Upper lobe of left lung (tissue), 6 donors: ENCODE results near the gene CHI3L1. TPM values are rescaled to one million over a fixed set of nuclear protein-coding genes. Genes with fewer than 3 reads are reported as not detected.

ENCODE experiments used
- ATAC-seq, 2 donors: fragments of 200-7000 bp; cut with Tn5 transposase; one replicate each; pipeline ENCODE4 v1.9.1; 2022; ENCODE audit warnings: mild to moderate bottlenecking in 2 of 2, moderate library complexity in 2 of 2; ENCODE audit not compliant: low FRiP score in 2 of 2
- DNase-seq, 2 donors: peaks; one replicate each; pipeline ENCODE4 v3.0.0-alpha.2; 2019 to 2020
- H3K27ac ChIP-seq, 4 donors: fragments of 200-600 bp; sonication (generic); one replicate each; pipeline ENCODE4 v1.5.1; 2016 to 2019
- H3K27me3 ChIP-seq, 4 donors: fragments of 200-600 bp; sonication (generic); one replicate each; pipeline ENCODE4 v1.5.1; 2017 to 2019
- H3K36me3 ChIP-seq, 4 donors: fragments of 200-600 bp; sonication (generic); one replicate each; pipeline ENCODE4 v1.5.1; 2016 to 2019
- H3K4me1 ChIP-seq, 4 donors: fragments of 200-600 bp; sonication (generic); one replicate each; pipeline ENCODE4 v1.5.1; 2018 to 2019
- H3K4me3 ChIP-seq, 4 donors: fragments of 200-600 bp; sonication (generic); one replicate each; pipeline ENCODE4 v1.5.1; 2017 to 2019; ENCODE audit warnings: mild to moderate bottlenecking in 2 of 4, moderate library complexity in 1 of 4
- H3K9me3 ChIP-seq, 4 donors: fragments of 200-600 bp; sonication (generic); one replicate each; pipeline ENCODE4 v1.5.1; 2018 to 2019
- CTCF ChIP-seq, 6 experiments: fragments of 450-650 bp in 4 of 6; fragments of 200-600 bp in 2 of 6; sonication (generic) in 2 of 6; IDR thresholded peaks; one replicate each; pipeline ENCODE4 v1.5.1; 2016 to 2019; ENCODE audit warnings: antibody characterized with exemption in 6 of 6
- EP300 ChIP-seq, 4 donors: sonication (generic); formaldehyde crosslinking; IDR thresholded peaks; one replicate each; pipeline ENCODE4 v1.5.1; 2017; ENCODE audit warnings: antibody characterized with exemption in 4 of 4, control low read depth in 2 of 4
- POLR2A ChIP-seq, 4 donors: fragments of 450-650 bp; IDR thresholded peaks; one replicate each; pipeline ENCODE4 v1.5.1; 2016 to 2017; ENCODE audit warnings: antibody characterized with exemption in 4 of 4, mild to moderate bottlenecking in 2 of 4
- POLR2AphosphoS5 ChIP-seq, 2 donors: sonication (generic); formaldehyde crosslinking; IDR thresholded peaks; one replicate each; pipeline ENCODE4 v1.5.1; 2017; ENCODE audit warnings: antibody characterized with exemption in 2 of 2
- WGBS, 2 donors: methylation state at CpG; one replicate each; pipeline ENCODE4 v1.1.5; 2017 to 2018; 5-methylcytosine and 5-hydroxymethylcytosine counted together
- total RNA-seq, 6 donors: library from RNA; depleted of rRNA in 4 of 6; stranded (reverse); fragments of >200 nt in 4 of 6; gene quantifications; one replicate each; pipeline versions ENCODE4 v1.1.0 to v1.2.1, GENCODE V29; 2016 to 2021
- donor health status: DM: no; HTN: no; CAD: no; lungs with moderate emphysema.
- donor health status: DM: no; HTN: yes; CAD: no; lungs with severe emphysema.

The CHI3L1 gene
- total RNA-seq, 6 donors from 2014 or later: 12.3 to 68.4 (median 52.4) TPM

GRCh38 chr1:203177470-203178039, 8.9 kb downstream of the CHI3L1 start:
- Histone ChIP-seq H3K4me3 (no peak overlapping the region), H3K36me3 (peaks cover 0 to 5% (median 0%) of the 10 kb centered on the region in 4 donors), H3K27me3 (no peaks in the 10 kb centered on the region), H3K4me1 (peaks cover 3 to 22% (median 15%) of the 10 kb centered on the region in 4 donors), H3K27ac (no peak overlapping the region), H3K9me3 (no peaks in the 10 kb centered on the region)
- no peak for TF ChIP-seq EP300 (IDR thresholded peaks at IDR 0.05)
- TF ChIP-seq POLR2AphosphoS5 (IDR thresholded peaks at IDR 0.05): no peak
- TF ChIP-seq POLR2A (IDR thresholded peaks at IDR 0.05): no peak
- no peak for TF ChIP-seq CTCF (IDR thresholded peaks at IDR 0.05)
- DNase-seq (no peak), ATAC-seq (no peak)
- 56 to 62% methylated on average over 7 to 9 of the region's 9 CpGs for whole genome bisulfite sequencing, 2 donors

GRCh38 chr1:203177036-203177405, 9.5 kb downstream of the CHI3L1 start:
- Histone ChIP-seq H3K9me3 (no peaks in the 10 kb centered on the region), H3K4me3 (no peak overlapping the region), H3K4me1 (peaks cover 3 to 19% (median 16%) of the 10 kb centered on the region in 4 donors), H3K27ac (no peak overlapping the region), H3K36me3 (peaks cover 0 to 5% (median 0%) of the 10 kb centered on the region in 4 donors), H3K27me3 (no peaks in the 10 kb centered on the region)
- ATAC-seq (no peak), DNase-seq (no peak)
- TF ChIP-seq CTCF (IDR thresholded peaks at IDR 0.05) (no peak), POLR2AphosphoS5 (IDR thresholded peaks at IDR 0.05) (no peak), EP300 (IDR thresholded peaks at IDR 0.05) (no peak), POLR2A (IDR thresholded peaks at IDR 0.05) (no peak)
- WGBS, 2 donors: 82 to 89% methylated on average over 6 of the region's 6 CpGs

GRCh38 chr1:203176273-203177035, 10.1 kb downstream of the CHI3L1 start:
- Histone ChIP-seq H3K9me3 (no peaks in the 10 kb centered on the region), H3K27ac (no peak overlapping the region), H3K4me3 (no peak overlapping the region), H3K27me3 (no peaks in the 10 kb centered on the region), H3K36me3 (peaks cover 0 to 5% (median 0%) of the 10 kb centered on the region in 4 donors), H3K4me1 (peaks cover 3 to 19% (median 16%) of the 10 kb centered on the region in 4 donors)
- TF ChIP-seq POLR2AphosphoS5 (IDR thresholded peaks at IDR 0.05) (peak in 1 of 2 donors; percentile 19), POLR2A (IDR thresholded peaks at IDR 0.05) (no peak)
- DNase-seq (no peak), ATAC-seq (no peak)
- WGBS, 2 donors: 88 to 97% methylated on average over 9 of the region's 9 CpGs

GRCh38 chr1:203175827-203176241, 10.7 kb downstream of the CHI3L1 start:
- peak in 1 of 2 donors; percentile 49 for ATAC-seq
- TF ChIP-seq CTCF (IDR thresholded peaks at IDR 0.05) (no peak), POLR2AphosphoS5 (IDR thresholded peaks at IDR 0.05) (peak in 1 of 2 donors; percentile 37)
- peaks cover 3 to 19% (median 16%) of the 10 kb centered on the region in 4 donors for H3K4me1 ChIP-seq
- no peak overlapping the region for H3K27ac ChIP-seq
- peaks cover 0 to 5% (median 0%) of the 10 kb centered on the region in 4 donors for H3K36me3 ChIP-seq
- no peaks in the 10 kb centered on the region for H3K27me3 ChIP-seq
- 48 to 52% methylated on average over 9 of the region's 9 CpGs for WGBS, 2 donors
- peak in 1 of 2 donors; percentile 59 for DNase-seq
- H3K4me3 ChIP-seq: no peak overlapping the region
- H3K9me3 ChIP-seq: no peaks in the 10 kb centered on the region

- TF ChIP-seq POLR2AphosphoS5 (IDR thresholded peaks at IDR 0.05) (no peak), EP300 (IDR thresholded peaks at IDR 0.05) (no peak), CTCF (IDR thresholded peaks at IDR 0.05) (no peak), POLR2A (IDR thresholded peaks at IDR 0.05) (no peak)
- WGBS, 2 donors: 85% methylated on average over 5 of the region's 5 CpGs; no CpG with 5 or more reads in 1 of the 2 donors
Observed at GRCh38 chr1:203175237-203175826, 11.2 kb downstream of the CHI3L1 start, which contains the start of gene MYBPH. TSS of gene MYBPH (minus strand) at chr1:203175826. CDS start at chr1:203175755, 71 bp downstream.

More at GRCh38 chr1:203175237-203175826, 11.2 kb downstream of the CHI3L1 start, which contains the start of gene MYBPH:
- Histone ChIP-seq H3K4me3 (no peak within 1 kb of the TSS), H3K27me3 (no peaks in the 10 kb centered on the region), H3K36me3 (peaks cover 0 to under 1% (median 0%) of the 10 kb centered on the region in 4 donors), H3K27ac (no peak within 1 kb of the TSS), H3K9me3 (no peaks in the 10 kb centered on the region), H3K4me1 (peaks cover 3 to 19% (median 16%) of the 10 kb centered on the region in 4 donors)
- ATAC-seq (no peak), DNase-seq (no peak)
